GM10266 (cell line): Measurements from ENCODE around the gene AHCYL1.

Experiments used
- DNase-seq: peaks from one replicate; pipeline ENCODE4 v3.0.0; 2012; ENCODE audit errors: extremely low spot score
- CTCF ChIP-seq: IDR thresholded peaks from 2 replicates; pipeline ENCODE4 v1.5.1; 2012; ENCODE audit warnings: mild to moderate bottlenecking, low read depth; ENCODE audit not compliant: control insufficient read depth, insufficient read depth; ENCODE audit errors: missing control alignments

AHCYL1 gene

GRCh38 chr1:110006516-110006915 is 22.0 kb downstream of the AHCYL1 start:
- DNase-seq = no peak
- TF ChIP-seq CTCF = no peak

DNA sequence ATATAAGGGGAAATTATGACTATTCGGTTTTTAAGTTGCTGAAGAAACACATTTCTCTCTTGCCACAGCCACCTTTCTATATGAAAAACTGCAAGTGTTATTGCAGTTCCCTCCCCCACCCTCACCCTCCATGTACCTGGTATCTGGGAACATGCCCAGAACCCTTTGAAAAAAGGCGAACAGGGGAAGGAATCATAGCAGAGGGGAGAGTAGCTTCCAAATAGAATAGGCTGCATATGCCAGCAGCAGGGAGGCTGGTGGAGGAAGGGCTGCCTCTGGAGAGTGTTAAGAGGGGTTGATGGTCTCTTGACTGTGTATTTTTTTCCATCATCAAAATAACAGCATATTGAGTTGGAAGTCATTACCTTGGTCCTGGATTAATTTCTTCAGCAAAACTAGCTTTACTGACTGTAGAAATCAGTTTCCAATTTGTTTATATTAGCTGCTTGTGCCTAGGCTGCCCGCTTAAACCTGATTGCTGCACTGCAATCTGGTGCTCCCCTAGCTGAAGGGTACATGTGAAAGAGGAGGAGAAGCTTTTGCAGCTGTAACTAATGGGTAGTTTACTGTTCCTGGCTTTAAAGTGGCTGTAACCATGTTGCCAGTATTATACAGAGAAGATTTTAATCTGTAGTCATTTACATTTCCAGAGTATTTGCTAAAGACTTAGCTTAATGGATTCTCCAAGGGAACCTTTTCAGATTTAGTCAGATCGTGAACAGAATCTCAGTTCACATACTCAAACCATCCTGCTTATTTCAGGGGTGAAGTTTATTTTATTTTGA is 22.7 kb downstream of the AHCYL1 start:
- no peak for DNase-seq
- TF ChIP-seq CTCF = no peak

- DNase-seq = no peak
- no peak for TF ChIP-seq CTCF
Observed at GRCh38 chr1:110008971-110009565, 24.5 kb downstream of the AHCYL1 start.

DNA sequence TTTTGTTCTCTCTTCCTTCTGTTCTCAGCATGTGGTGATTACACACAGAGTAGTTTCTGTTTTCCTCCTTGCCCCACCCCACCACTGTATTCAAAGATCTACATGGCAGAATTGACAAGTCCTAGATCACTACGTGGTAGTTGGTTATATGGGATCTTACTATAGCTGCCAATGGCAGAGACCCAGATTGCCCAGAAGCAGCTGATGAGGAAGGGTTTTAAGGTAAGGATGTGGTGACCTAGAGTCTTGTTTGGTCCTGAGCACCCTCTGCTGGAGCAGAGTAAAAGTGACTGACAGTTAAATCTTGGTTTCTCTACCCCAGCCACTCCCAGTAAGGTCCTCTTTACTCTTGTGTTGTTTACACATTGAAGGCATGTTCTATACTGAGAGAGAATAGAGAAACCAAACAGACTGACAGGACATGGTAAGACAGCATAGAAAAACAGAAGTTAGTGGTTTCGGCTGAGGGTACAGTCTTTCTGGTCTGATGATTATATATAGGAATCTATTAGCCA is 27.0 kb downstream of the AHCYL1 start:
- DNase-seq = peak; percentile 81
- peak; percentile 76 for TF ChIP-seq CTCF

DNA sequence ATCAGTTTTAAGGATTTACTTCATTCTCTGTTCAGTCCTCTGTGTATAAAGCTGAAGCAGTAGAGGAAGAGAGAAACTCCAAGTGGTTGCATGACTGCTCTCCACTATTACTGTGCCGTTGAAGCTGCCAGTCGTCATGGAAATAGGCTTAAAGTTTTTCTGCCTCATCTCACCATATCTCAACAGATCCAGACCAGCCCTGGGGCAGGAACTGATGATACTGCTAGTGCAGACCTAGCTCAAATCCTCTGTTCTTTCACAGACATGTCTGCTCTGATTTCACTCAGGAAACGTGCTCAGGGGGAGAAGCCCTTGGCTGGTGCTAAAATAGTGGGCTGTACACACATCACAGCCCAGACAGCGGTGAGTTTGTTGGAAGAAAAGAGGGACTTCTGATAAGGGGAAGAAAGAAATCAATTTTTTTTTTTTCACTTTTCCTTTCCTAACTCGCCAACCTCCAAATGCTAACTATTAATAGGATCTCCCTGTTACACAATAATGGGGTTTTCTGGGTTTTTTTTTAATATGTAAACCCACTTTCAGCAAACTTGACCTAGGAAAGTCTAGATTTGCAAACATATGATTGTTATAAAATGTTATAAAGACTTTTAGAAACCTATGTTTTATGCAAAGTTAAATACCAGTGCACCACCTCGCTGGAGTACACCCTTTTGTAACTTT is 27.7 kb downstream of the AHCYL1 start:
- peak; percentile 35 for DNase-seq
- no peak for TF ChIP-seq CTCF

DNA sequence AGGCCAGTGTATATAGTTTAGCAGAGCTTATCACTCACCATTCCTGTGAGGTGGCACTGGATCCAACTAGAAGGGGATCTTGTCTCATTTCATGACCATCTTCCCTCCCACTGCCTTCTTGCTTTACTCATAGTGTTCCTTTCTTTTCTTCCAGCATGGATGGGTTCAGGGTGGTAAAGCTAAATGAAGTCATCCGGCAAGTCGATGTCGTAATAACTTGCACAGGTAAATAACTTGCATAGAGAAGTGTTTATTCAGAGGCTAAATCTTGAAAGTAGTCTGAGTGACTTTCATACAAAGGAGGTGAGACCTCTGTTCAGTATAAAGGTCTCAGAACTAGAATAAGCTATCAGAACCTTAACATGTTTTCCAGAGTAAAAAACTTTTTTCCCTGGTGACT is 33.2 kb downstream of the AHCYL1 start:
- no peak for DNase-seq
- TF ChIP-seq CTCF = no peak

- no peak for TF ChIP-seq CTCF
- DNase-seq = no peak
Observed at GRCh38 chr1:110018396-110018795, 33.8 kb downstream of the AHCYL1 start.
